Renal cortex interstitium (tissue), 11 donors: Measurements from ENCODE around the gene MGAT4B. TPM values are rescaled to one million over a fixed set of nuclear protein-coding genes. Genes with fewer than 3 reads are reported as not detected.

Source experiments
- DNase-seq, 11 donors: peaks; one replicate each; pipeline ENCODE4 v3.0.0-alpha.2; 2013; ENCODE audit warnings: low read depth in 9 of 11, low spot score in 4 of 11; ENCODE audit errors: extremely low read depth in 1 of 11
- polyA plus RNA-seq, 3 donors: library from polyadenylated mRNA; unstranded; fragments of 120-200 nt; gene quantifications; one replicate each; pipeline ENCODE4 v1.2.1, GENCODE V29; 2013; ENCODE audit not compliant: insufficient read length in 3 of 3

MGAT4B gene
- polyA plus RNA-seq, 3 donors, result 160 to 181 (median 173) TPM

DNA sequence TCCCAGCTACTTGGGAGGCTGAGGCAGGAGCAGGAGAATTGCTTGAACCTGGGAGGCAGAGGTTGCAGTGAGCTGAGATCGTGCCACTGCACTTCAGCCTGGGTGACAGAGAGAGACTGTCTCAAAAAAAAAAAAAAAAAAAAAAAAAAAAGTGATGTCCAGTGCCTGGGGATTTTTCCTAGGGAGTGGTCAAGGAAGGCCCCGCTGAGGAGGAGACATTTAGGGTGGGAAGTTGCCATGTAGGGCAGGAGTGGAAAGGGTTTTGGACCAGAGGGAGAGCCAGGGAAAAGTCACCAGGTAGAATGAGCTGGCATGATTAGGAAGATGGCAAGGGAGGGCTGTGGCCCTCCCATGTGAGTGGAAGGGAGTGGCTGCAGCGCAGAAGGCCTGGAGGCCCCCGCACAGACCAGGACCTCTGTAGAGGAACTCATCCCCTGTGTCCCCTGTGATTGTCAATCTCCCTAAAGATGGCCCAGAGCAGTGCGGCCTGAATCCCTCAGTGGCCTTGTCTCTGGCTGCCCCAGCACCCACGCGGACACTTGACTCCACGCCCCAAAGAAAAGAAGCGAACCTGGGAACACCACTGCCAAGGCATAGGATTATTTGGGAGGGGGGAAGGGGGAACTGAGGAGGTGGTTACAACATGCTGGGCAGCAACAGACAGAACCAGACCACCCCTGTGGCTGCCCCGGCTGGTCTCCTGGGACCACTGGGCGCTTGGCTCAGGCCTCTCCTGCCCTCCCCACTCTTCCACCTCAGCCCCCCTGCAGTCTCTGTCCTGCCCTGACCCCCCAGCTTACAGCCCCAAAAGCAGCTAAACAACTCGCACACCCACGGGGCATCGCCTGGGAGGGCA is 11.5 kb upstream of the MGAT4B start:
- no peak for DNase-seq

DNA sequence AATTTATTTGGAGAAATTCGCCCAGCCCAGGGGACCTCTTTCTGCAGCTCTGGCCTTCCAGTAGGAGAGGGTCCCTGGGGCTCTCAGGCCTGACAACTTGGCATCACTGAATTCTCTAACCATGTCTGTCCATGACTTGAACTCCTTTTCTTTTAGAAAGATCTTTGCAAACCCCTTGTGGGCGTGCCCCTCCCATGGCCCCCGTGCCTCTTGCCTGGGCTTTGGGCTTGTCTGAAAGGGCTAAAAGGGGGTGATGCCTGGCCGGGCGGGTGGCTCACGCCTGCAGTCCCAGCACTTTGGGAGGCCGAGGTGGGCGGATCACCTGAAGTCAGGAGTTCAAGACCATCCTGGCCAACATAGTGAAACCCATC is 10.8 kb upstream of the MGAT4B start:
- no peak for DNase-seq

DNA sequence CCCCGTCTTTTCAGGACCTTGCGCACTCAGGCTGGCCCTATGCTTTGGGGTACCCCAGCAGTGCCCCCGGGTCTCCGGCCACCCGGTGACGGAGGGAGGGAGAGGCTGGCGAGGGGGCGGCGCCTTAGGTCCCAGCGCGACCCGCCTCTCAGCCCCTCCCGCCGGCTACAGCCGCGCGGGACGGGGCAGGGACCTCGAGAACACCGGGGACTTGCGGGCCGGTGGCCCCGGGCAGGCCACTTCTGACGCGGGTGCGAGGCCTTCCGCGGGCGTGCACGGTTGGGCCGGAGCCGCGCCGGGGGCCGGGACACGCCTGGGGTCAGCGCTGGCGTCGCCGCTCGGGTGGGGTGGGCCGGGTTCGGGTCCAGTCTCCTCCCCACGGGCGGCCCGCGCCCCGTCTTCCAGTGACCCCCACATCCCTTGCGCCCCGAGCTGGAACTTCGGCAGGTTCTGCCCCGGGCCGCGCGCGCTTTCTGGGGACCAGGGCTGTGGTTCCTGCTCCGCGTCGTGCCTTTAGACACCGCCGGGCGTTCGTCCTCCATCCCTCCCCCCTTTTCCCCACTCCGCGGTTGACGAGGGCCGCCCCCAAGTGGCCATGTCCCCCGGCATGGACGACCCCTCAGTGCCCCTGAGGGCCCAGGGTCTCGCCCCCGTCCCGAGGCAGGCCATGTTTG is 10.3 kb upstream of the MGAT4B start:
- DNase-seq, result no peak

DNA sequence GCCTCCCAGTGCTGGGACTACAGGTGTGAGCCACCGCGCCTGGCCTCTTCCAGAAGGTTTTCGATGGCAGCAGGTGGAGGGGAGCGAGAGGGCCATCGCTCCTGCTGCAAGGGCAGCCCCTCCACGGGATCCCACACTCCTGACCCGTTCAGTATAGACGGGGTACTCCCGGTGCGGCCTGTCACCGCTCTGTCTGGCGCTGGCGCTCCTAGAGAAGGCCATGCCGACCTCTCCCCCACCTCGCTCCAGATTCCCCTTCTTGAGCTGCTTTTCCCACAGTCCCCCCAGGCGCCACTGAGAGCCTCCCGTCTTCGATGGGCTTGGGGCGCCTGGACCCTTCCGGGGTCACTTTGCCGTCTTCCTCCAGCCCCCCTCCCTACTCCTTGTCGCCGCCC is 9.7 kb upstream of the MGAT4B start:
- no peak for DNase-seq

DNA sequence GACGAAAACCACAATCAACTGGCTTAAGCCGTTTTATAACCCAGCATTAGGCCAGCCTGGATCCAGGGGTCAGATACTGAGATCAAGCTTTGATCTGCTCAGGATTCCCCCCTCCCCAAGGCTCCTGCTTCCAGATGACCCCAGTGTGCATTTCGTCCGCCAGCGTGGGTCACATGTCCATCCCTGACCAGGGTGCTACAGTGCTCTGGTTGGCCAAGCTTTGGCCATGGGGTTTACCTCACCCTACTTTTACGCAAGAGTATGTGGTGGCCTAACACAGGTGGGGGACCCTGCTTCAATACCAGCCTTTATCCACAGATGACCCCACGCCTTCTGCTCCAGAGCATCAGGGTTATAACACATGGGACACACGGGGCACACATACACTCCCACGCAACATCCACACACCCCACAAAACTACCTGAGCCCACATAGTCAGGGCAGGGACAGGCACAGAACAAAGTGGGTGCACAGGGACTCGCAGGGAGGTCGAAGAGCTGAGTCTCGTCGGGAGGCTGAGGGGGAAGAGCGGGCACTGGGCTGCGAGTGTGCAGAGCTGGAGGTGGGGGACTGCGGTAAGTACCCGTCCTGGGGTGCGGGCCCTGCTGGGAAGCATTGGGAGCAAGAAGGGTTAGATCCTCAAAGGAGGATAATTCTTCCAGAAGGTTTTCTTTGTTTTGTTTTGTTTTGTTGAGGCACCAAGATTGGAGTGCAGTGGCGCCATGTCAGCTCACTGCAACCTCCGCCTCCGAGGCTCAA is 9.0 kb upstream of the MGAT4B start:
- DNase-seq, result no peak

DNA sequence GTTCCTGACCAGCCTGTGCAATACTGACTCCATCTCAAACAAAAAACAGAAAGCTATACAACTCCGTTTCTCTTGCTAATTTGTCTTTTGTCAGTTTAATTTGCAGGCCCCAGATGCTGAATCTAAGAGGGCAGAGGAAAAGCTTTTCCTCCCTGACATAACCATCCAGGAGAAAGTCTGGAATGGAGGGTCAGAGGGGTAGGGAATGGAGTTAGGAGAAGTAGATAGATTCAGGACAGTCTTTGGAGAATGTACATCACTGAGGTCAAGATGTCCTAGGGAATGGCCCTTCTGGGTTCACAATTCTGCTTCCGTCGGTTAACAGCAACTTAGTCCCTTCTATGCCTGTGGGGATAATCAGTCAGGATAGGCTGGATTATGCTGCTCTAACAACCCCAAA is 7.4 kb upstream of the MGAT4B start:
- no peak for DNase-seq

DNA sequence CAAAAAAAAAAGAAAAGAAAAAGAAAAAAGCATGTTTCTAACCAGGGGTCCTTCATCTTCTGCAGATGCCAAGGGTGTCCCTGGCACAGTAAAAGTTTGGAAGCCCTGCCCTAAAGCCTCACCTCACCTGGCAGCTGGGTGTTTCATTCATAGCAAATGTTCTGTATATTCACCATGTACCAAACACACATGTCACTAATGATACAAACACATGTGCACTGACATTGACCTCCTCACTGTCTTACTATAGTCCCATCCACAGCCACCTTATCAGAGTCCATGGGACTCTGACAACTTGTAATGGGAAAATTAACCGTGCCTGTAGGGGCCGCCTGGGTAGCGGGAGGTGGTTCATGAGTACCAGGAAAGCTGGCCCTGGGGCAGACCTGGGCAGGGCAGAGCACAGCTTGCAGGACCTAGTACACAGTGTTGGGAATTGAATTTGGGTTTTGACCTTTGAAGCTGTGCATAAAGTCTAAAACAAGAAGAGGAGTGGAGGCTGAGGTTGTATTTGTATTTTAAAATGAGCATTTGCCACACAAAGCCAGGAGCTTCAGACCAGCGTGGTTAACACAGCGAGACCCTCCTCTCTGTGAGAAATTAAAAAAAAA is 6.4 kb upstream of the MGAT4B start:
- no peak for DNase-seq

DNA sequence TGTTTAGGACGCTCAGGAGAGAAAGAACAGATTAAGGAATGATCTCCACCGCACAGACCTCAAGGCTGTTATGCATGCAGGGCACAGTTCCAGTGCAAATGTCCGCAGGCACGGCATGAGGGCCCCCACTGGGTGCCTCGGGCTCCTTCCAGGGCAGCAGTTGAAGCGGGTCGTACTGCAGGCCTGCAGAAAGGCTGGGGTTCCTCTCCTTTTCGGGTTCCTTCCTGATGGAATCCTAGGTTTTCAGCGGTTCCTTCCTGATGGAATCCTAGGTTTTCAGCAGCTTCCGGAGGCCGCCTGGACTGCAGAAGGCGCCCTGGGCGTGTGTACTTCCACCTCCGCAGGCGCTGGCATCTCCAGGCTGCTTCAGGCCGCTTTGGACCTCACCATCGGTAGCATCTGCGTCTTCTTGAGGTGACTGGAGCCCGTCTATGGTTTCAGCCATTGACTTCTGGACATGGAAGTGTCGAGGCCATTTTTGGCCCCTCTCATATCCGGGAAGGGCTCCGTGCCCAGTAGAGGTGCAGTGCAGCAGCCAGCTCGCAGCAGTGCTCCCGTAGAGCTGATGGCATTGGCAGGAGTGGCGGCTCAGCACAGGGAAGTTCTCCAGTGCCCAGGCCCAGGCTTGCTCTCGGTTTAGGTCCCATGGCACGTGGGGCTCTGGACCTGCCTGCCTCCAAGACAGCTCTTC is 5.6 kb upstream of the MGAT4B start:
- DNase-seq, result no peak

DNA sequence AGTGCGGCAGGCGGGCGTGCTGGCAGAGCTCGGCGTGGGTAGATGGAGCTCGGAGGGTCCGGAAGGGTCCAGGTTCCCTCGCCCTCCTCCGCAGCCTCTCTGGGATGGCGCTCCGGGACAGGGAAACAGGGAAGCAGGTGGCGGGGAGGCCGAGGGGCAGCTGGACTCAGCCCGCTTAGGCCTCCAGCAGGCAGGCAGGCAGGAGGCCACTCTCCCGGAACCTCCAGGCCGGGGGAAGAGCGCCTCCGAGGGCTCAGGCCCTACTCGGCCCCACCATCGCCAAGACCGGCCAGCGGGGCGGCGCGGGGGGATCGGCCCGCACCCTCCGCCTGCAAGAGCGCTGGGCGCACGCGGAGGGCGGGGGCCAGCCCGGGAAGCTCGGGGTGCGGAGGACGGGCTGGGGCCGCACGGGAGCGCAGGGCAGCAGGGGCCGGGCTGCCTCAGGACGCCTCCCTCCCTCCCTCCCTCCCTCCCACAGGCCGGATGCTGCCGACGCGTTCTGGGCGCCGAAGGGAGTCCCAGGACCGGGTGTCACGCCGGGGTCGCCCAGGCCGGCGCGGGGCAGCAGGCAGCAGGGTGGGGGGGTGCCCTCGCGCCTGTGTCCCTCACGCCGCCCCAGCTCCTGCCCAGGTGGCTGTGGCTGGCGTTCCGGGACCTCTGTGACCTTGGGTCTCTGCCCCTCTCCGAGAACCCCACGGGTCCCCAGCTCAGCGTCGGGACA is 977 bp downstream of the MGAT4B start:
- DNase-seq, result no peak

DNA sequence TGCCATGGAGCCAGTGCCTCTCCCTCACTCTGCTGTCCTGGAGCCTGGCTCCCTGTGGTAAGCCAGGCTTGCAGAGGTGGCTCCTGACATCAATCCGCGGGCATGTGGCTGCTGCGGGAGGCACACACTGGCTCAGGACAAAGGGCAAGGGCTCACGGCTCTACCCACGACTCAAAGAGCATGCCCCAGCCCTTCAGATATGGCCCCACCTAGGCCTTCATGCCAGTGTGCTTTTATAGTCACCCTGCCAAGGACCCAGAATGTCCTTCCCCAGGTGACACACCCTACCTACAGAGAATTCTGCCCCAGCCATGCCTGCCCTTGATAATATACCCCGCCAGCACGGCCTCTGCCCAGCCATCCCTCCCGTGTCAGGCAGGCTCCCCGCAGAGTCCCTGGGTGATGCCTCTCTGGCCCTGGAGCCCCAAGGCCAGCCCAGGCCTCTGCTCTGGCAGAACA is 1.6 kb downstream of the MGAT4B start:
- no peak for DNase-seq

DNA sequence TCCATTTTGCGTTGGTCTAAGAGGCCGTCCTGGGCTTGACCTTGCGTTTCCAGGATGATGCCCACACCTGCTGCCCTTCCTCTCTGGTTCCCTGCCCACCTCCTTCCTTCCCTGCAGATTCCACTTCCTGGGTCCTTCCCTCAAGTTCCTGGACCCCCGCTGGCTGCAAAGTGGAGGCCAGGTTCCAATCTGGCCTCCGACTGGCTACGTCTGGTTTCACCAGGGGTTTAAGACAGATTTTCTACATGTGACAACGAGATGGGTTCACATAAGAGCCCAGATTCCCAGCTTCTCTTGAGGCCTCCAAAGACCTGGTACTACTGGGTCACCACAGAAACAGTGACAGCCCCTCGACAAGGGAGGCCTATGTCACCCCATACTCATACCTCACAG is 2.1 kb downstream of the MGAT4B start:
- DNase-seq, result no peak

DNA sequence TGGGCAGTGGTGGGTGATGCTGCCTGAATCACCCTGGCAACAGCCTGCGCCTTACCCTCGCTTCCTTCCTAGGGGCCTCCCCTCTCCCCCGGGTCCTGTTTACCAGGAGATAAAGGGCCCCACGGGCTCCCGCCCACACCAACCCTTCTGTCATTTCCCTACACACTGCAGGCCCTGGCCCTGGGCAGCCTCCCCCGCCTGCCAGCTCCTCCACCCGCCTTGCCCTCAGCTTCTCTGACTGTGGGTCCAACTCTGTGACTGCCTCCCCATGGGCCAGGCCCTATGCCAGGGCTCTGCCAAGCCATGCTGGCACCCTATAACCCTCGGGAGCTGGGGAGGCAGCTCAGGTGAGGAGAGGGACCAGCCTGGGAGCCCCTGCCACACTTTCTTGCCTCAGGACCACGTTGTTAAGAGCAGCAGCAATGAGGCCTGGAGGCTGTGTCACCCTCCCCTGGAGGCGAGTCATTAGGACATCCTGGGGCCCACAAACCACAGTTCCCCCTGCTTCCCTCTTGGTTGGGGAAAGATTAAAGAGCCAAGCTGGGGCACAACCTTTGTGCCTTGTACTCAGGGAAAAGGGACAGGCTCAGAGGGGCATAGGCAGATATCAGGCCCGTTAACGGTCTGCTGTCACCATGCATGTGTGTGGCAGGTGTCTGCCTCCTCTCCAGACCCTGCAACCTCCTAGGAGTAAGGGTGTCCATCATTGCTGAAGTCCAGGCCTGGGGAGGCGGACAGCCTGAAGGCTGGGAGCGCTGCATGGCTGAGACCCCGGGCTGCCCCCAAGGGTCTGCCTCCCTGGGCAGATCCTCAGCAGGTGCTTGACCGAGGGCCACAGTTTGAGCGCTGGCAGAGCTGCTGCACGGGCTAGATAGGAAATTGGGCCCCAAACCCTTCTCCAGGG is 2.8 kb downstream of the MGAT4B start:
- DNase-seq, result no peak

DNA sequence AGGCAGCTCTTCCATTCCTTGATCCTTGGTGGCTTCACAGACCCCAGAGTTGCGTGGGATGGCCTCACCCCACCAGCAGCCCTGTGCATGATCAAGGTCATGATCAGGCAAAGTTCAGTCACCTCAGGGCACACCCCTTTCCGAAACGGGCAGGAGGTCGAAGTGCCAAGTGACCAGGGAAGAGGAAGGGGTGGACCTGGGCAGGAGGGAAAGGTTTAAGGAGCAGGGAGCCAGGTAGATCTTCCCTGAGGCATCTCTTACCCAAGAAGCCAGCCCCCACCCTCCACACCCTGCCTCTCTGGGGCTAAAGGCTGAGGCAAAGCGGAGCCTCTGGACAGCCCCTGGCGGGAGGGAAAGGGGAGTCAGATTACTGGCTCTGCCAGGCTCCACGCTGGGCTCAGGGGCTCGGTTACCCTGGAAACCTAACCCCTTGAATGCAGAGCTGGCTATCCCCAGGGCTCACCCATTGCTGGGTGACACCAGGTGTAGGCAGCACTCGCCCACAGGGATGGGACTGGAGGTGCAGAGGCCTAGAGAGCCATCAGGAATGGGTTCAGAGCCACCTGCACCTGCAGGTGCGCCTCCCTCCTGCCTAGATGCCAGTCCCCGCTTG is 3.6 kb downstream of the MGAT4B start:
- DNase-seq, result no peak

DNA sequence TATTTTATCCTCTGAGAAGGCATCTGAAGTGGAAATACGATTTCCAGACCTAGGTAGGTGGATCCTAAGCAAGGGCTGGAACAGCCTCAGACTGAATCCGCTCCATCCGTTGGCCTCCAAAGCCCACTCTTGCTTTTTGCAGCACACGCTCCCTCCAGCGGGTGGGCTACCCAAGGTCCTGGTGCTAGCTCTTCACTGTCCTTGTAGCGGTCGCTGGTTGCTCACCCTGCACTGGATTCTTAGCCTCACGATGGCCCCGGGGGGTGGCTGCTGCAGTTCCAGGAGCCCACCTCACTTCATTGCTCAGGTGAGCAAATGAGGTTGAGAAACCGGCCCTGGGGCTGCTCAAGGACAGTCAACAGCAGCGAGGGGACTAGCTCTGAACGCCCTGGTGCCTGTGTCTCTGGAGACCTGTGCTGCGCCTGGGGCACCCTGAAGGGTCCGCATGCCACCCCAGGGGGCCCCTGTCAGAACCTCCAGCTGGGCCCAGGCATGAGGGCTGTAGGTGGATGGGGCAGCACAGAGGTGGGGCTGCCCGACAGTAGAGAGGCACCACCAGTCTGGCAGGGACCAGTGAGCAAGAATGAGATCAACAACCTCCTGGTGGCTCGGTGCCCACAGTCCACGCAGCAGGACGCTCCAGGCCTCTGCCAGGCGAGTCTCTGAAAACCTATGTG is 4.3 kb downstream of the MGAT4B start:
- no peak for DNase-seq

DNA sequence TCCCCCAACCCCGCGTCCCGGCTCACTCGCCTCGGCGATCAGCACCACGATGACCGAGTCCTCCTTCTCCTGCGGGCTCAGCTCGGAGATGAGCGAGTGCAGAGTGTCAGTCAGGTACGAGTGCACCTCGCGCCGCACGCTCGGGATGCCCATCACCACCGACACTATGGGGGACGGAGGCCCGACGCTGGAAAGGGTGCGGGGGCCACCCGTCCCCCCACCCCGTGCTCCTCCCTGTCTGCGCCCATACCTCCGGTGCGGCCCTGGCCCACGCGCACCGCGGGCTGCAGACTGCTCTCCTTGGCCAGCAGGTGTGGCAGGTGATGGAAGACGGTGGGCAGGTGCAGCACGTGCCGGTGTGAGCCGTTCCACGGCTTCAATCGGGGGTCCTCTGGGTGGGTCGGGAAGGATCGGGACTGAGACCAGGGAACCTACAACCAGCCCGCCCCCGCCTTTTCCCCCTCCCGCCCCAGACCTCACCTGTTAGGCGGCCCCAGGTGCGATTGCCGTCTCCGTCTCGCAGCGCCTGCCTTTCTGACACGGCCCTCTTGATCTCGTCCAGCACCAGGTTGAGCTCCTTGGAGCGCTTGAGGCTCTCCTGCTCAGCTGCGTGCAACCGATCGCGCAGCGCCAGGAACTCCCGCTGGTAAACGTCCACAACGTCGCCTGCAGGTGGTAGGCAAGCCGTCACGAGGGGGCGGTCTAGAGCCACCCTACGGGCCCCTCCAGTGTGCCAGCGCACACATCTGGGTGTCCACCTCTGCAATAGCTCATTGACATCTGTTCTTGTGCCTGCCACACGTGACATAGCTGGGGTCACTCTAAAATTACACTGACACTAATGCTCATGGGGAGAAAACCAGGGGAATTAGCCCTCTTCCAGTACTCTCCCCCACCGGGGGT is 5.1 kb downstream of the MGAT4B start:
- DNase-seq, result peak in 2 of 11 donors; percentile 70 to 71
